Pancreas (tissue), 10 donors: ENCODE results near the gene ENHO. TPM values are rescaled to one million over a fixed set of nuclear protein-coding genes. Genes with fewer than 3 reads are reported as not detected.

ENCODE experiments used
- ATAC-seq, 4 donors: fragments of 200-7000 bp; cut with Tn5 transposase; one replicate each; pipeline versions ENCODE4 v1.8.0 to v1.9.1; 2020; ENCODE audit warnings: mild to moderate bottlenecking in 4 of 4, moderate library complexity in 4 of 4
- DNase-seq, 6 donors: peaks; one replicate each; pipeline ENCODE4 v3.0.0-alpha.2; 2020
- FAIRE-seq: peaks from 2 replicates; lab custom pipeline; 2012; peaks lifted over from hg19 to GRCh38; lab: Jason Lieb, UNC
- H3K27ac ChIP-seq, 4 donors: fragments of 200-600 bp; sonication (generic); 1 replicate in 3 of 4; 2 replicates in 1 of 4; pipeline versions ENCODE4 v1.5.0 to v1.8.0; 2020
- H3K27me3 ChIP-seq, 4 donors: fragments of 200-600 bp; one replicate each; pipeline ENCODE4 v1.8.0; 2021
- H3K36me3 ChIP-seq, 3 donors: fragments of 200-600 bp; sonication (generic) in 1 of 3; one replicate each; pipeline versions ENCODE4 v1.5.0 to v1.8.0; 2020 to 2021
- H3K4me1 ChIP-seq, 3 donors: fragments of 200-600 bp; one replicate each; pipeline ENCODE4 v1.8.0; 2021
- H3K4me3 ChIP-seq, 4 donors: fragments of 200-600 bp; sonication (generic) in 2 of 4; one replicate each; pipeline versions ENCODE4 v1.5.0 to v1.8.0; 2020 to 2021
- H3K9me3 ChIP-seq, 4 donors: fragments of 200-600 bp; one replicate each; pipeline ENCODE4 v1.8.0; 2021
- CTCF ChIP-seq, 4 donors: fragments of 200-600 bp; sonication (generic) in 3 of 4; IDR thresholded peaks; one replicate each; pipeline versions ENCODE4 v1.5.0 to v1.8.0; 2021; ENCODE audit warnings: antibody characterized with exemption in 4 of 4
- WGBS, 2 donors: extraction: QIAGEN DNeasy Blood & Tissue Kit; methylation state at CpG; one replicate each; pipeline ENCODE4 v1.1.7; 2013; 5-methylcytosine and 5-hydroxymethylcytosine counted together
- intact Hi-C, 3 donors: fragments of 100-400 bp; cut with DNase I; formaldehyde crosslinking; loops; one replicate each; pipeline versions ENCODE4 v1.11.1 to v1.14.2; 2022
- polyA plus RNA-seq, 2 donors: library from polyadenylated mRNA; stranded (reverse); fragments of 200-250 nt; gene quantifications; one replicate each; pipeline ENCODE4 v1.2.3, GENCODE V29; 2013
- total RNA-seq, 6 donors: library from RNA; stranded (reverse); fragmentation: NEBNext Ultra II Directional in 4 of 6; extraction: Animal tissue kit (Norgen Biotek cat#: 25700) in 4 of 6; gene quantifications; one replicate each; pipeline versions ENCODE4 v1.2.1 to v1.2.4, GENCODE V29; 2021 to 2023
- donor health status: healthy with polysubstance abuse.
- donor health status: DM: no; HTN: no; CAD: no; lungs with moderate emphysema.
- donor health status: DM: no; HTN: no; CAD: no.
- donor health status: control.
- donor health status: control.
- donor health status: Bipolar disorder and iron deficiency.
- donor health status: DM: yes; HTN: yes; CAD: no.
- donor health status: DM: no; HTN: no; CAD: no.
- donor health status: DM: no; HTN: no; CAD: no.
- donor health status: DM: yes; HTN: yes; CAD: no.

Gene ENHO
- total and polyA plus RNA-seq, 8 donors, result 0.24 to 4.3 (median 0.67) TPM

- no peak for FAIRE-seq
- Histone ChIP-seq H3K36me3 (no peaks in the 10 kb centered on the region), H3K4me1 (no peaks in the 10 kb centered on the region), H3K9me3 (no peaks in the 10 kb centered on the region), H3K4me3 (no peak overlapping the region), H3K27me3 (no peaks in the 10 kb centered on the region), H3K27ac (no peak overlapping the region)
- ATAC-seq, result peak in 3 of 4 donors; percentile 49 to 83 (median 61)
- DNase-seq, result peak in 4 of 6 donors; percentile 11 to 37 (median 34)
- intact Hi-C loops, result loop anchor here in 1 of 3 donors (10.0 kb wide), 1 partner anchor 89 kb away; no protein-coding TSS in a partner anchor
- no peak for TF ChIP-seq CTCF (IDR thresholded peaks at IDR 0.05)
- 43% methylated on average over 8 of the region's 8 CpGs for WGBS, 2 donors
Observed at GRCh38 chr9:34493972-34494535, 28.7 kb downstream of the ENHO start.

GRCh38 chr9:34492051-34492450, 30.7 kb downstream of the ENHO start:
- no peak for FAIRE-seq
- intact Hi-C loops, result loop anchor here in 1 of 3 donors (10.0 kb wide), 1 partner anchor 87 kb away; no protein-coding TSS in a partner anchor
- DNase-seq, result no peak
- no peaks in the 10 kb centered on the region for H3K27me3 ChIP-seq
- H3K9me3 ChIP-seq, result no peaks in the 10 kb centered on the region
- WGBS, 2 donors, result 21 to 24% methylated on average over 2 of the region's 2 CpGs
- H3K36me3 ChIP-seq, result no peaks in the 10 kb centered on the region
- no peak for ATAC-seq
- no peaks in the 10 kb centered on the region for H3K4me1 ChIP-seq
- TF ChIP-seq CTCF (IDR thresholded peaks at IDR 0.05), result no peak
- no peak overlapping the region for H3K27ac ChIP-seq
- H3K4me3 ChIP-seq, result no peak overlapping the region

- ATAC-seq (no peak), FAIRE-seq (no peak), DNase-seq (no peak)
- intact Hi-C loops, result loop anchor here in 1 of 3 donors (10.0 kb wide), 1 partner anchor 87 kb away; no protein-coding TSS in a partner anchor
- Histone ChIP-seq H3K9me3 (no peaks in the 10 kb centered on the region), H3K27ac (no peak overlapping the region), H3K4me3 (no peak overlapping the region), H3K27me3 (no peaks in the 10 kb centered on the region), H3K36me3 (no peaks in the 10 kb centered on the region), H3K4me1 (no peaks in the 10 kb centered on the region)
- no peak for TF ChIP-seq CTCF (IDR thresholded peaks at IDR 0.05)
- 41 to 45% methylated on average over 2 of the region's 2 CpGs for WGBS, 2 donors
Observed at GRCh38 chr9:34491596-34491995, 31.2 kb downstream of the ENHO start.

GRCh38 chr9:34490760-34491159, 32.0 kb downstream of the ENHO start:
- H3K27ac ChIP-seq, result no peak overlapping the region
- no peaks in the 10 kb centered on the region for H3K4me1 ChIP-seq
- H3K36me3 ChIP-seq, result no peaks in the 10 kb centered on the region
- DNase-seq (no peak), FAIRE-seq (no peak), ATAC-seq (no peak)
- intact Hi-C loops, result loop anchor here in 1 of 3 donors (10.0 kb wide), 1 partner anchor 86 kb away; no protein-coding TSS in a partner anchor
- no peaks in the 10 kb centered on the region for H3K9me3 ChIP-seq
- no peak overlapping the region for H3K4me3 ChIP-seq
- H3K27me3 ChIP-seq, result no peaks in the 10 kb centered on the region
- no peak for TF ChIP-seq CTCF (IDR thresholded peaks at IDR 0.05)
- 39 to 53% methylated on average over 3 of the region's 3 CpGs for WGBS, 2 donors

GRCh38 chr9:34490360-34490759, 32.4 kb downstream of the ENHO start:
- Histone ChIP-seq H3K4me1 (no peaks in the 10 kb centered on the region), H3K27me3 (no peaks in the 10 kb centered on the region), H3K4me3 (no peak overlapping the region), H3K9me3 (no peaks in the 10 kb centered on the region), H3K27ac (no peak overlapping the region), H3K36me3 (no peaks in the 10 kb centered on the region)
- WGBS, 2 donors, result 65 to 93% methylated on average over 1 of the region's 1 CpG
- ATAC-seq, result no peak
- no peak for DNase-seq
- intact Hi-C loops, result loop anchor here in 1 of 3 donors (10.0 kb wide), 1 partner anchor 86 kb away; no protein-coding TSS in a partner anchor
- no peak for TF ChIP-seq CTCF (IDR thresholded peaks at IDR 0.05)
- no peak for FAIRE-seq
